Measurements from ENCODE around the gene ARHGAP44.

Gene ARHGAP44

DNA sequence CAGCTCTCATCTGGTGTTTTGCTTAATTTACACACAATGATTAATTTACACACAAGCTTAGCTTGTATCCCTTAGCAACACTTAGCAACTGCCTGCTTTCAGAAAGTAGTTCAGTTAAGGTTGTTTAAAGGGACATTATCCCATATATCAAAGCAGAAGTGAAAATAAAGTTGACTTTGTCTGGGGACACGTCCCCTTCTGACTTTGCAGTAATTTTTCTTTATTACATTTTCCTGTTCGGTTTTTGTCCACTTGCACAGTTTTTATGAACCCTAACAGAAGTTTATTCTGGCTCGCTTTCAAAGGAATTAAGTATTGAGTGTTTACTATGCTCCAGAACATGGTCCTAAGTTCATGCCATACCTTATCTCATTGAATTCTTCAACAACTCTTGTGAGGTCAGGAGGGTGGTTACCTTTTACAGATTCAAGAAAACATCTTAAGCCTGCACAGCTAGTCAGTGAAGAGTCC lies 41.5 kb downstream of the ARHGAP44 start:
- ChIA-PET CTCF (no interaction called here), POLR2A (no interaction called here)
- DNase-seq (ENCODE audit: extremely low spot score), result no peak
- TF ChIP-seq, protein P1, sequence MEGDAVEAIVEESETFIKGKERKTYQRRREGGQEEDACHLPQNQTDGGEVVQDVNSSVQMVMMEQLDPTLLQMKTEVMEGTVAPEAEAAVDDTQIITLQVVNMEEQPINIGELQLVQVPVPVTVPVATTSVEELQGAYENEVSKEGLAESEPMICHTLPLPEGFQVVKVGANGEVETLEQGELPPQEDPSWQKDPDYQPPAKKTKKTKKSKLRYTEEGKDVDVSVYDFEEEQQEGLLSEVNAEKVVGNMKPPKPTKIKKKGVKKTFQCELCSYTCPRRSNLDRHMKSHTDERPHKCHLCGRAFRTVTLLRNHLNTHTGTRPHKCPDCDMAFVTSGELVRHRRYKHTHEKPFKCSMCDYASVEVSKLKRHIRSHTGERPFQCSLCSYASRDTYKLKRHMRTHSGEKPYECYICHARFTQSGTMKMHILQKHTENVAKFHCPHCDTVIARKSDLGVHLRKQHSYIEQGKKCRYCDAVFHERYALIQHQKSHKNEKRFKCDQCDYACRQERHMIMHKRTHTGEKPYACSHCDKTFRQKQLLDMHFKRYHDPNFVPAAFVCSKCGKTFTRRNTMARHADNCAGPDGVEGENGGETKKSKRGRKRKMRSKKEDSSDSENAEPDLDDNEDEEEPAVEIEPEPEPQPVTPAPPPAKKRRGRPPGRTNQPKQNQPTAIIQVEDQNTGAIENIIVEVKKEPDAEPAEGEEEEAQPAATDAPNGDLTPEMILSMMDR (IDR thresholded peaks at IDR 0.05; ENCODE audit: control extremely low read depth, extremely low read depth, low read depth, missing control alignments), result no peak

GRCh38 chr17:12831839-12832238 lies 42.5 kb downstream of the ARHGAP44 start:
- TF ChIP-seq, protein P1 (IDR thresholded peaks at IDR 0.05; ENCODE audit: control extremely low read depth, extremely low read depth, low read depth, missing control alignments), result no peak
- DNase-seq (ENCODE audit: extremely low spot score), result no peak
- POLR2A ChIA-PET, result no interaction called here
- CTCF ChIA-PET, result interaction anchor here (2.5 kb wide), 1 partner anchor 11 kb away, joined by 10 read pairs; no protein-coding TSS in a partner anchor

- ChIA-PET CTCF (no interaction called here), POLR2A (no interaction called here)
- TF ChIP-seq, protein P1 (IDR thresholded peaks at IDR 0.05; ENCODE audit: control extremely low read depth, extremely low read depth, low read depth, missing control alignments), result no peak
- no peak for DNase-seq (ENCODE audit: extremely low spot score)
Observed at GRCh38 chr17:12839042-12839441, 49.7 kb downstream of the ARHGAP44 start.

DNA sequence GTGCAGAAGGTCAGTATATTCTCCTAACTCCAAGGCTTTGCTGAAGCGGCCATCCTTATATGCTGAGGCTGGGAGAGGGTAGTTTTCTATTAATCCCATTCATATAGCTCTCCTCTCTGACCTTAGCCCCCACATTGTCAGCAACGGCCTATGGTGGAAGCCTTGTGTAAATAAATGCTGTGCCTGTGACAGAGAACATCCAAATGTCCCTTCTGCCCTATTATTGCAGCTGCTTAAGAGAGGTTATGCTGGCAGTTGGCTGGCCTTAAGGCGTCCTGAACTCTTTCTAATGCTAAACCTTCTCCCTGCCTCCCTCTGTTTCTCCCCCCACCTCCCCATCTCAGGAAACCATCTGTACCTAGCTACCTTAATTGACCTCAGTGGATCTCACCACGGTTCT lies 53.6 kb downstream of the ARHGAP44 start:
- no peak for DNase-seq (ENCODE audit: extremely low spot score)
- TF ChIP-seq, protein P1 (IDR thresholded peaks at IDR 0.05; ENCODE audit: control extremely low read depth, extremely low read depth, low read depth, missing control alignments), result no peak
- POLR2A ChIA-PET, result interaction anchor here (0.6 kb wide), 1 partner anchor 15 kb away, joined by 4 read pairs; no protein-coding TSS in a partner anchor
- CTCF ChIA-PET, result interaction anchor here (1.5 to 2.2 kb wide), 2 partner anchors 10 to 15 kb away, joined by 4 to 10 read pairs; no protein-coding TSS in a partner anchor

DNA sequence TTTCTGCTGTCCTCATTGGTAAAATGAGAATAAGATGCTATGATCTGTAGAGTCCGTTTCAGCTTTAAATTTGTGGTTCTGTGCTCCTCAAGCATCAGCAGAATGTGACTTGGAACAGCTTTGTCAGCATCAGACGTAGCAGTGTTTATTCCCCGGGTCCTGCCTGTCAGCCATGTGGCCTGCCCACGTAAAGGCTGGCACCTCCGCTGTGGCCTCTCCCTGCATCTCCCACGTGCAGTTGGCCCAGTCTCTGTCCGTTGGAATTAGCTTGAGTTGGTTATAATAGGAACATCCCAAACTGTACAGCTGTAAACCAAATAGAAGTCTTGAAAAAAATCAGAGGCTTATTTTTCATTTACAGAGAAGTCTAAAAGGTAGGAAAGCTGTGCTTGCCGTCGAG lies 61.7 kb downstream of the ARHGAP44 start:
- TF ChIP-seq, protein P1 (IDR thresholded peaks at IDR 0.05; ENCODE audit: control extremely low read depth, extremely low read depth, low read depth, missing control alignments), result no peak
- CTCF ChIA-PET, result interaction anchor here (1.1 to 2.3 kb wide), 3 partner anchors 9 to 13 kb away, joined by 3 to 6 read pairs (median 5); no protein-coding TSS in a partner anchor
- POLR2A ChIA-PET, result no interaction called here
- DNase-seq (ENCODE audit: extremely low spot score), result no peak

GRCh38 chr17:12851901-12852435 lies 62.7 kb downstream of the ARHGAP44 start:
- no peak for DNase-seq (ENCODE audit: extremely low spot score)
- CTCF ChIA-PET, result interaction anchor here (1.5 to 2.3 kb wide), 2 partner anchors 8 to 12 kb away, joined by 5 to 6 read pairs; no protein-coding TSS in a partner anchor
- TF ChIP-seq, protein P1 (IDR thresholded peaks at IDR 0.05; ENCODE audit: control extremely low read depth, extremely low read depth, low read depth, missing control alignments), result no peak
- POLR2A ChIA-PET, result interaction anchor here (0.5 kb wide), 1 partner anchor 164 kb away, joined by 7 read pairs; no protein-coding TSS in a partner anchor
